Vagina (tissue), 2 donors: ENCODE results near the gene VDAC2.
"Not testable (repeated sequence)": the region's sequence is repeated elsewhere in the genome, so short reads cannot be mapped to it uniquely, and the experiment has no call there.

Experiments
- POLR2AphosphoS5 ChIP-seq, 2 donors: sonication (generic); formaldehyde crosslinking; IDR thresholded peaks; one replicate each; pipeline ENCODE4 v1.9.0; 2017; ENCODE audit warnings: antibody characterized with exemption in 2 of 2, mild to moderate bottlenecking in 2 of 2, low read depth in 1 of 2; ENCODE audit not compliant: insufficient read depth in 1 of 2
- TF ChIP-seq, protein P1 (sequence below), 3 experiments: fragments of 450-650 bp in 2 of 3; fragments of 200-600 bp in 1 of 3; sonication (generic) in 1 of 3; IDR thresholded peaks; one replicate each; pipeline ENCODE4 v1.5.1; 2017 to 2019; ENCODE audit warnings: antibody characterized with exemption in 3 of 3, mild to moderate bottlenecking in 2 of 3, moderate library complexity in 2 of 3

DNA sequence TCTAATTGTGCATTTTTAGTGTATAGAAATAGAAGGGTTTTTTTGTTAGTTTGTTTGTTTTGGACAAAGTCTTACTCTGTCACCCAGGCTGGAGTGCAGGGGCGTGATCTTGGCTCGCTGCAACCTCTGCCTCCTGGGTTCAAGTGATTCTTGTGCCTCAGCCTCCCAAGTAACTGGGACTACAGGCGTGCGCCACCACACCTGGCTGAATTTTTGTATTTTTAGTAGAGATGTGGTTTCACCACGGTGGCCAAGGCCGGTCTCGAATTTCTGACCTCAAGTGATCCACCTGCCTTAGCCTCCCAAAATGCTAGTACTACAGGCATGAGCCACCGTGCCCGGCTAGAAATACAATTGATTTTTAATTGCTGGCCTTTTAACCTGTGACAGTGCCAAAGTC, 22.1 kb upstream of the VDAC2 start:
- not testable (repeated sequence) for TF ChIP-seq POLR2AphosphoS5 (IDR thresholded peaks at IDR 0.05; ENCODE audit: insufficient read depth in 1 of 2, low read depth in 1 of 2)
- TF ChIP-seq, protein P1, sequence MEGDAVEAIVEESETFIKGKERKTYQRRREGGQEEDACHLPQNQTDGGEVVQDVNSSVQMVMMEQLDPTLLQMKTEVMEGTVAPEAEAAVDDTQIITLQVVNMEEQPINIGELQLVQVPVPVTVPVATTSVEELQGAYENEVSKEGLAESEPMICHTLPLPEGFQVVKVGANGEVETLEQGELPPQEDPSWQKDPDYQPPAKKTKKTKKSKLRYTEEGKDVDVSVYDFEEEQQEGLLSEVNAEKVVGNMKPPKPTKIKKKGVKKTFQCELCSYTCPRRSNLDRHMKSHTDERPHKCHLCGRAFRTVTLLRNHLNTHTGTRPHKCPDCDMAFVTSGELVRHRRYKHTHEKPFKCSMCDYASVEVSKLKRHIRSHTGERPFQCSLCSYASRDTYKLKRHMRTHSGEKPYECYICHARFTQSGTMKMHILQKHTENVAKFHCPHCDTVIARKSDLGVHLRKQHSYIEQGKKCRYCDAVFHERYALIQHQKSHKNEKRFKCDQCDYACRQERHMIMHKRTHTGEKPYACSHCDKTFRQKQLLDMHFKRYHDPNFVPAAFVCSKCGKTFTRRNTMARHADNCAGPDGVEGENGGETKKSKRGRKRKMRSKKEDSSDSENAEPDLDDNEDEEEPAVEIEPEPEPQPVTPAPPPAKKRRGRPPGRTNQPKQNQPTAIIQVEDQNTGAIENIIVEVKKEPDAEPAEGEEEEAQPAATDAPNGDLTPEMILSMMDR (IDR thresholded peaks at IDR 0.05) = not testable (repeated sequence)
